ENCODE data around the gene PCYT1B. TPM values are rescaled to one million over a fixed set of nuclear protein-coding genes. Genes with fewer than 3 reads are reported as not detected.
A peak's percentile ranks its signal among the peaks of the same experiment; 100 is the strongest.

Gene PCYT1B
- total and polyA plus RNA-seq, 2 of the 13 experiments (the other 11 are each of a cell fraction or from before 2014, with no cell fraction given), result 6.1 to 9.2 TPM

GRCh38 chrX:24676403-24677024, 29.4 kb upstream of the PCYT1B start:
- H2AFZ ChIP-seq (ENCODE audit: low read length), result peak overlapping the region; percentile 72
- ATAC-seq (peak; percentile 38; the same call in 2 of the 3 replicates), FAIRE-seq (no peak), DNase-seq (ENCODE audit: low spot score) (no peak)
- TF ChIP-seq ZBTB37 (CRISPR knock-in tag; IDR thresholded peaks at IDR 0.05) (no peak), CTCF (CRISPR knock-in tag; IDR thresholded peaks at IDR 0.05) (peak; percentile 19; the same call in 1 of the 2 replicates), SMAD9 (CRISPR knock-in tag; IDR thresholded peaks at IDR 0.05) (no peak), STAG1 (CRISPR knock-in tag; IDR thresholded peaks at IDR 0.05) (peak; percentile 4; the same call in 1 of the 2 replicates)
- BruUV-seq (replicated peaks), result no TSS peak
- intact Hi-C loops (cut with micrococcal nuclease; ENCODE audit: unreplicated experiment), result no loop called here
- peaks cover 34% of the 10 kb centered on the region for H3K4me1 ChIP-seq (ENCODE audit: insufficient read depth, low read length)
- no peak overlapping the region for H3K9ac ChIP-seq (ENCODE audit: insufficient read depth, low read depth, low read length)
- ChIA-PET POLR2A (interaction anchor here (1.0 kb wide), 1 partner anchor 17 kb away, joined by 3 read pairs; the partner anchor contains the start of gene POLA1), CTCF (ENCODE audit: low intra/inter-chr PET ratio, low total read pairs) (no interaction called here)
- H3K4me2 ChIP-seq (ENCODE audit: low read depth, low read length), result peak overlapping the region; percentile 58
- H3K27ac ChIP-seq (ENCODE audit: extremely low read length, insufficient read depth, low read length), result no peak overlapping the region
- H4K20me1 ChIP-seq (ENCODE audit: insufficient read depth, low read length), result no peaks in the 10 kb centered on the region
- H3K4me3 ChIP-seq (replicated peaks in 1 of 3; ENCODE audit: insufficient read depth in 1 of 3, low read depth in 2 of 3, low read length in 3 of 3), result peak overlapping the region in 1 of 3 experiments; percentile 33; a peak in 1 of 6 replicates
- peaks cover under 1% of the 10 kb centered on the region for H3K79me2 ChIP-seq (ENCODE audit: insufficient read depth, low read length)
- no peaks in the 10 kb centered on the region for H3K27me3 ChIP-seq (ENCODE audit: control insufficient read depth in 1 of 2, insufficient read depth in 2 of 2, low read length in 2 of 2)
- in situ Hi-C loops (cut with HindIII; ENCODE audit: extremely low pct_ligation_motif_present, low pct_unique_long_range_greater_than_20kb), result no loop called here
- WGBS (ENCODE audit: low lambda C conversion rate), result 0% methylated on average over 2 of the region's 5 CpGs
- no peaks in the 10 kb centered on the region for H3K36me3 ChIP-seq (replicated peaks in 1 of 2; ENCODE audit: control insufficient read depth in 1 of 2, insufficient read depth in 2 of 2, low read length in 2 of 2)
- no peaks in the 10 kb centered on the region for H3K9me3 ChIP-seq (ENCODE audit: low read length)

Data from HepG2 (cell line).